GM04503 (cell line): ENCODE results near the gene MAP3K6.

Experiments
- DNase-seq: peaks from one replicate; pipeline ENCODE4 v3.0.0-alpha.2; 2012; ENCODE audit warnings: low read depth

The MAP3K6 gene

DNA sequence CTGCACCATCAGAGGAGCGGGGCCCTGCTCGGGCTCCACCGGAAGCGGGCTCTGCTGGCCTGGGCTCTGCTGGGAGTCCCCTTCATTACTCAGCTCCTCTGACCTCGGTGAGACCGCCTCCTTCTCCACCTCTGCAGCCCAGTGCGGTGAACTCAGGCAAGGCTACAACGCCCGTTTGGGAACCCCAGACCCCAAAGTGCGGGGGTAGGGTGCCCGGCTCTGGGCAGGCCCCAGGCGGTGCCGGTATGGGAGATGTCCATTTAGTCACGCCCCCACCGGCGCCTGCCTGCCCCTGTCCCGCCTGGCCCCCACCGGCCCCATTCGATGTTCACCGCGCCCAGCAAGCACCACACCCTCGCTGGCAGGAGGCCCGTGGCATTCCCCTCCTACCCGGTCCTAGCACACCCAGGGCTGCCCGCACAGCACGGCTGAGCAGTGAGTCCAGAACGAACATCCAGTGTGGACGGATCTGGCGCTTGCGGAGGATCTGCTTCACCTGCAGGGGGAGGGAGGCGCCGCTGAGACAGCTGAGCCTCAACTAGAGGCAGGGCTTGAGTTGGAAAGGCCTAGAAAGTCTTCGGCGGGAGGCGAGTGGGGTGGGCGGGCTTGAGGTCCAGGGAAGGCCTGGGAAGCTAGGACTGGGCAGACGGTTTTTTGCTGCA lies 10.0 kb downstream of the MAP3K6 start:
- DNase-seq: no peak

DNA sequence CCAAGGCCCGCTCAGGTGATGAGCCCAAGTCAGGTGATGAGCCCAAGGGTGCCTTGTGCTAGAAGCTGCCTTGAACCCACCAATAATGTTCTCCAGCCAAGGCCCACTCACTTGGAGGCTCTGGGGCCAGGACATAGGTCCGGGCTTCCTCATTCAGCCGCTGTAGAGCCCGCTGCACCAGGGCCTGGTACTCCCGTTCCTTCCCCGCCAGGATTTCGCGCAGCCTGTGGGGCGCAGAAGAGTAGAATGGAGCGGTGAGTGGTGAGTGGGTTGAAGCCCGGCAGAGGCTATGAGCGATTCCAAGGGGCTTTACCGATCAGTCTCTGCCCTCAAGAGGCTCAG lies 10.5 kb downstream of the MAP3K6 start:
- DNase-seq: no peak

DNA sequence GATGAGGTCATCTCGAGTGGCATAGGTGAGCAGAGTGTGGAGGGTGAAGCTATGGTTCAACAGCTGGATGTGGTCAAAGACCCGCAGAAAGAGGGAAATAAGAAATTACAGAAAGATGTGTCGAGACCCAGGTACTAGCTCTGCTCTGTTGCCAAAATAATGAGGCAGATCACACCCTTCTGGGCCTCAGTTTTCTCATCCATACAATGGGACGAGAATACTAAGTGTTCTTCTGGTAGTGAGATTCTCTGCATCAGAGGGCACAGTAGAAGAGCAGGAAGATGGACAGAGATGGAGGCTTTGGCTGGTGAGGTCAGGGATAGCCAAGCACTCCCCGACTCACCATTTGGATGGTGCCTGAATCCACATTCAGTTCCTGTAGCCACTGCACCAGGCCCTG lies 11.1 kb downstream of the MAP3K6 start:
- no peak for DNase-seq

GRCh38 chr1:27353629-27354028 lies 13.1 kb downstream of the MAP3K6 start:
- DNase-seq: no peak

DNA sequence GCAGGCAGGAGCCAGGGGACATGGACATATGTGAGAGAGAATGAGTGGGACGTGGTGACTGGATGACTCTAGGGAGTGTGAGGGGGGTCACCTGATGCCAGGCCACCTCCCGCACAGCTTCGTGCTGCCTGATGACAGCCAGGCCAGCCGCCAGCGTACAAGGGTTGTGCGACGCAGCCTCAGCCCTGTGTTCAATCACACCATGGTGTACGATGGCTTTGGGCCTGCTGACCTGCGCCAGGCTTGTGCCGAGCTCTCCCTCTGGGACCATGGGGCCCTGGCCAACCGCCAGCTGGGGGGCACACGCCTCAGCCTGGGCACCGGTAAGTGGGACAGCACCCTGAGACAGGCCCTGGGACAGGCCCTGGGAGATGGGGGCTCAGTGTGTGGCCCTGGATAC lies 13.6 kb downstream of the MAP3K6 start:
- DNase-seq: no peak

- no peak for DNase-seq
These were observed 15.1 kb downstream of the MAP3K6 start for GRCh38 chr1:27351541-27352107.

GRCh38 chr1:27350663-27351540 lies 15.9 kb downstream of the MAP3K6 start:
- DNase-seq: no peak

DNA sequence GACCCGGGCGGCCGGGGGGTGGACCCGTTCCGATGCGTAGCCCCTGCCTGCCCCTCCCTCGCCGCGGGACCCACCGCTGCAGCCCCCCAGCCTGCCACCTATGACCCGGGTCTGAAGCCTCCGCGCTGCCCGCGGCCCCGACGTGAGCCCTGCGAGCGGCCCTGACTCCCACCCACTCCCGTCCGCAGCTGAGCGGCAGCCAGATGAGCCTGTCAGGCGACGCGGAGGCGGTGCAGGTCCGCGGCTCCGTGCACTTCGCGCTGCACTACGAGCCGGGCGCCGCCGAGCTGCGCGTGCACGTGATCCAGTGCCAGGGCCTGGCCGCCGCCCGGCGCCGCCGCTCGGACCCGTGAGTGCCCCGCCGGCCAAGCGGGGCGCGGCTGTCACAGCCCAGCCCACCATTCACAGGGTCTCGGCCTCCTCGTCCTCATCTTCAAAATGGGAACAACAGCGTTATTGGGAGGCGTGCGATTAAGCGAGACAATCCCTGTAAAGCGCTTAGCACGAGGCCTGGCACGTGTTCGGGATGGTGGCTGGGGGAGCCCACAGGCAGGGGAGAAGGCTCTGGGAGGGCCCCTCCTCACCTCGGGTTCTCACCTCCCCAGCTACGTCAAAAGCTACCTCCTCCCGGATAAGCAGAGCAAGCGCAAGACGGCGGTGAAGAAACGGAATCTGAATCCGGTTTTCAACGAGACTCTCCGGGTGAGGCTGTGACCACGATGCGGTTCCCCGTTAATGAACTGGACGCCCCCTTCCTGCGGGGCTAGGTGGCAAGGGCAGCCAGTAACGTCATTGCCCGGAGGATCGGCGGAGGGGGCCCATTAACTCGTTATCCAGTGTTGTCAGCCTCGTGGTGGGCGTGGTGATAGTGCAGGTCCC lies 16.7 kb downstream of the MAP3K6 start:
- DNase-seq: no peak

DNA sequence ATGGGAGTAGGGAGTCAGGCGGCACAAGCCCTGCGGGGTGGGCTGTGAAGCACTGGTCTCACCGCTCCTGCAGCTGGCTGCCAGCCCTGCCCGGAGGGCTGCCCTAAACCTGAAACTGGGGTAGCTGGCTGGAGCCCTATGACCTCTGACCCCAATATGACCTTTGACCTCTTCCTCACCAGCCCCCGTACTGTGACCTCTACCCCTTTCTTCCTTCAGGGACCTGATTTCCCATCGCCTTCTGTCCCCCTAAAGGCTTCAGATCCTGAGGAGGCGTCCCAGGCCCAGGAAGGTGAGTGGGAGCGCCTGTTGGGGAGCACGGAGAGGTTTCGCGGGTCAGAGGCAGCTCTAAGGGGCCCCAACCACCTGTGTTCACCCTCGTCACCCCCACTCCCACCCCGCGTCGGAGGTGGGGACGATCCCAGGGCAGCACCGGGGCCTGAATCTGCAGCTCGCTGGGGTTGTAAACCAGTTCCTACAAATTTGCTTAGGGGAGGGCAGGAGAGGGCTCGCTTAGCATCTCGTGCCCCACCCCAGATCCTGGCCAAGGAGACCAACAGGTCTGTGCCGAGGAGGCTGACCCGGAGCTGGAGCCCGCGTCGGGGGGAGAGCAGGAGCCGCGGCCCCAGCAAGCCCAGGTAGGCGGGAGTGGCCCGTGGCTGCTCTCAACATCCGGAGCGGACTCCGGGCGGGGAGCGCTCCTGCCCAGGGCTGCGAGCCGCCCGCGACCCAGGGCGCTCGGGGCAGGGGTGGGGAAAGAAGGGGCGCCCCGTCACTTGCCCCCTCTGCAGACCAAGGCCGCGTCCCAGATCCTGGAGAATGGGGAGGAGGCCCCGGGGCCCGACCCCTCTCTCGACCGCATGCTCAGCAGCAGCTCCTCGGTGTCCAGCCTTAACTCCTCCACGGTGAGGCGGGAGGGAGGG lies 17.6 kb downstream of the MAP3K6 start:
- no peak for DNase-seq

DNA sequence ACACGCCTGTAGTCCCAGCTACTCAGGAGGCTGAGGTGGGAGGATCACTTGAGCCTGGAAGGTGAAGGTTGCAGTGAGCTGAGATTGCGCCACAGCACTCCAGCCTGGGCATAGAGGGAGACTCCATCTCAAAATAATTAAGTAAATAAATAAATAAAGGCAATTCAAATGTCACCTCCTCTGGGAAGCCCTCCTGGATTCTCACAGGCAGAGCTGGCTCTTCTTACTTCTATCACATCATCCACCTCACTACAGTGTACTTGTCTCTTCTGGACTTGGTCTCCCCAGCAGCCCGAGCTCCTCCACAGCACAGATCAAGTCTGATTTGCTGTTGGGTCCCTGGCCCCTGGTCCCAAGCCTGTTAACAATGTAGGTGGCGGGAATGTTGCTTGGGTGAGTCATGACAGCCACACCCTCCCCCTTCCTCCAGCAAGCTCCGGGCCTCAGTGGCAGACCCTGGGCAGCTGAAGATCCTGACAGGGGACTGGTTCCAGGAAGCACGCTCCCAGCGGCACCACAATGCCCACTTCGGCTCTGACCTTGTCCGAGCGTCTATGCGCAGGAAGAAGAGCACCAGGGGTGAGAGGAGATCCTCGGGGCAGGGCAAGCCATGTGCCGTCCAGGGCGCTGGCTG lies 19.7 kb downstream of the MAP3K6 start:
- DNase-seq: no peak

DNA sequence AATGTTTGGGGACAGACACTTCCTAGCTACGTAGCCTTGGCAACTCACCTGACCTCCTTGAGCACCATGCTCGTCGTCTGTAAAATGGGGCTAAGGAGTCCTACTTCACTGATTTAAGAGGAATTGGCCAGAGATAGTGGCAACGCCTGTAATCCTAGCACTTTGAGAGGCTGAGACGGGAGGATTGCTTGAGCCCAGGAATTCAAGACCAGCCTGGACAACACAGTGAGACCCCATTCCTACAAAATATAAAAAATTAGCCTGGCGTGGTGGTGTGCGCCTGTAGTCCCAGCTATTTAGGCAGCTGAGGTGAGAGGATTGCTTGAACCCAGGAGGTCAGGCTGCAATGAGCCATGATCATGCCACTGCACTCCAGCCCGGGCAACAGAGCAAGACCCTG lies 20.4 kb downstream of the MAP3K6 start:
- DNase-seq: no peak

- DNase-seq: no peak
These were observed 21.5 kb downstream of the MAP3K6 start for GRCh38 chr1:27345272-27345671.

- no peak for DNase-seq
These were observed 23.1 kb downstream of the MAP3K6 start for GRCh38 chr1:27343639-27344025.

DNA sequence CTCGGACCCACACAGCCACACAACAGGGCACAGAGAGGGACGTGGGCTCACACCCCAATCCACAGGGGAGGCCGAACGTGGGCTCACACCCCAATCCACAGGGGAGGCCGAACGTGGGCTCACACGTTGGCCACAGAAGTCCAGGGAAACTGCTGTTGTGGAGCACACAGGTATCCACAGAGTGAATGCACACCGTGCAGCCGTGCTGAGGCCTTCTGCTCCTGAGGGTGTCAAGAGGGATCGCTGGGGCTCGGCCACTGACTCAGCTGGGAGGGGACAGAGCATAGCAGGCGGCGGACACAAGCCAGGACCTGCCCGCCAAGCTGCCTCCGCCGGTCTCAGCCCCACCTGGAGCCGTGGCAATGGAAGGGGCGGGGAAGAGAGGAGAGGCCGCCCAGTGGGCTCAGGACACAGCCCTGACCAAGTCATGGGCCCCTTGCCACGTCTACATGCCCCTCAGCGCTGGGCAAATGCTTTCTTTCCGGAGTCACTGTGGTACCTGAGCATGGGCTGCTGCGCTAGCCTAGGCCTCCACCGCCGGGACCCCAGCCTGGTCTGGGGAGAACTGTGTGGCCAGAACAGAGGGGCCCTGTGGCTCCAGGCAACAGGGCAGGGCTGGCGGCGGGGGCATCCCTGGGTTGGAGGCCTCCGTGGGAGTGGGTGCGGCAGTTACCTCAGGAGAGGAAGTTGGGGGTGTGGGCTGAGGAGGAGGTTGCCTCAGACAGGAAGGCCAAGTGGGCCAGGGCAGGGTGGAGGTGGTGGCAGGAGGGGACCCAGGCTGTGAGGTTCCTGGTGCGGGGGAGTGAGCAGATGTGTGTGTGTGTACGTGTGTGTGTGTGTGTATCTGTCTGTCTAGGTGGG lies 23.8 kb downstream of the MAP3K6 start:
- DNase-seq: no peak

- DNase-seq: no peak
These were observed 24.4 kb downstream of the MAP3K6 start for GRCh38 chr1:27342391-27342777.

DNA sequence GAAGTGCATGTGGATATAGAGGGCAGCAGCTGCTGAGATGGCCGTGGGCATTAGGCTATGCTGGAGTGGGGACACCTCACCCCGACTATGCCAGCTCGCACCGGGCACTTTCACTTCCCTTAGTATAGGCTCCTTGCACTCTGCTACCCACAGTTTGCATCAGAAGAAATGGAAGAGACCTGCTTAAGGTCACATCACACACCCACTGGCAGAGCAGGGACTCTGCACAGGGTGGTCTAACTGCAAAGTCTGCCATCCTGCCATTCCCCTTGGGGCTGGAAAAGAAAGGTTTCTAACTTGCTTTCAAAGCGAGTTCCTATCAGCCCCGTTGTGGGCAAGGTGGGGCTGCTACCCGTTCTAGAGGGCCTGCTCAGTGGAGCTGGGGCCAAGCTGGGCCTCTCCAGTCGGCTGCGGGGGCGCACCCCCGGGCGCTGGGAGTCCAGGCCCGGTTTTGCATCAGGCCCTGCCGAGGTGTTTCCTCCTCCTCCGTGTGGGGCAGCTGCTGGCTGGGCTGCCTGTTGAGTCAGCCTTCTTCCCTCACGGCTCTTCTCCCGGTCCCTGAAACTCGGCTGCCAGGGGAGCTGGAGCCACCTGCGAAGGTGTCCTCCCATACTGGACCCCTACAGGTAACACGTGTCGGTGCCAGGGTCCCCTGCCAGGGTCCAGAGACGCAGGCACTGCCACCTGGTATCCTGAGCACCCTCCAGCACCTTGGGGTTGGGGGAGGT lies 25.1 kb downstream of the MAP3K6 start, which contains the start of gene SYTL1:
TSS of gene SYTL1 (plus strand) at position 498 of the 728 bp plus-strand sequence. CDS start 3,313 bp downstream, outside the sequence.
- no peak for DNase-seq

- no peak for DNase-seq
These were observed 27.5 kb downstream of the MAP3K6 start for GRCh38 chr1:27339213-27339612.

GRCh38 chr1:27338751-27339150 lies 28.0 kb downstream of the MAP3K6 start:
- DNase-seq: no peak

DNA sequence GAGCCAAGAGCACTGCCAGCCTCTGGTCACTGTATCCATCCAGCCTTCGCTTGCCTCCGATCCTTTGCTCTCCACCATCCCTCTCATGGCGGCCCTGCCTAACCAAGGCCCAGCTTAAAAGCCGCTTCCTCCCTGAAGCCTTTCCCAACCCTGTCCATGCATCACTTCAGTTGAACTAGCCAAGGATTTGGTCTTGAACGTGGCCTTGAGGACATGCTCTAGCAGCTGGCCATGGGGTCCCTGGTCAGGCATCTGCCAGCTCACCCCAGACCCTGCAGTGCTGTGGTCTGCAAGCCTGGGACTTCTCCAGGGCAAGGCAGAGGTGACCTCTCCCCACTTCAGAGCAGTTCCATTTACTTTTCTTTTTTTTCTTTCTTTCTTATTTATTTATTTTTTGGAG lies 30.0 kb downstream of the MAP3K6 start:
- DNase-seq: no peak
